Endothelial cell of umbilical vein (primary cell): ENCODE data around the gene CIBAR2. TPM values are rescaled to one million over a fixed set of nuclear protein-coding genes. Genes with fewer than 3 reads are reported as not detected.
A peak's percentile ranks its signal among the peaks of the same experiment; 100 is the strongest.

Experiments
- BruUV-seq: library from RNA; stranded (reverse); fragments of 400-500 nt; replicated peaks from 2 replicates; lab custom pipeline; 2021; lab: Mats Ljungman, UMichigan
- CTCF ChIA-PET: fragments of 300-600, 350-600 bp; sonication (Branson Sonifier 250); formaldehyde crosslinking; loops from one replicate; lab custom pipeline; 2021; ENCODE audit warnings: antibody characterized with exemption, inconsistent platforms; lab: Charles Lee
- POLR2A ChIA-PET: fragments of 300-600, 350-600 bp; sonication (Branson Sonifier 250); formaldehyde crosslinking; loops from one replicate; lab custom pipeline; 2021; ENCODE audit warnings: antibody characterized with exemption, inconsistent platforms; lab: Charles Lee
- DNase-seq: peaks from one replicate; pipeline ENCODE4 v3.0.0-alpha.2; 2011; ENCODE audit warnings: low read depth, low spot score
- FAIRE-seq: peaks from 2 replicates; lab custom pipeline; 2011; peaks lifted over from hg19 to GRCh38; lab: Jason Lieb, UNC
- H2AFZ ChIP-seq: 2 replicates; pipeline ENCODE4 v1.6.0; 2012; ENCODE audit warnings: low read depth, low read length, control low read depth, inconsistent platforms
- H3K27ac ChIP-seq: 2 replicates; pipeline ENCODE4 v1.5.1; 2011; ENCODE audit warnings: low read depth, mild to moderate bottlenecking, control low read depth, low read length, moderate library complexity; ENCODE audit not compliant: insufficient read depth
- H3K27me3 ChIP-seq, 2 experiments: 2 replicates each; pipeline versions ENCODE4 v1.6.0 to v1.6.1; 2011; ENCODE audit warnings: low read length in 2 of 2, mixed read lengths in 1 of 2; ENCODE audit not compliant: control insufficient read depth in 2 of 2, insufficient read depth in 2 of 2
- H3K36me3 ChIP-seq, 2 experiments: 2 replicates in 1 of 2; 3 replicates in 1 of 2; pipeline ENCODE4 v1.5.1; 2011; ENCODE audit warnings: low read length in 2 of 2, mild to moderate bottlenecking in 1 of 2, moderate library complexity in 1 of 2; ENCODE audit not compliant: control insufficient read depth in 2 of 2, insufficient read depth in 2 of 2; ENCODE audit errors: extremely low read depth in 1 of 2
- H3K4me1 ChIP-seq: 3 replicates; pipeline ENCODE4 v1.5.1; 2011; ENCODE audit warnings: mild to moderate bottlenecking, low read length; ENCODE audit not compliant: control insufficient read depth, insufficient read depth; ENCODE audit errors: extremely low read depth
- H3K4me2 ChIP-seq: 2 replicates; pipeline ENCODE4 v1.6.1; 2011; ENCODE audit warnings: low read length, control low read depth, mixed read lengths; ENCODE audit not compliant: insufficient read depth
- H3K4me3 ChIP-seq, 3 experiments: fragments of 200-600 bp in 1 of 3; sonication (generic), shearing (Covaris generic) in 1 of 3; replicated peaks in 1 of 3; 2 replicates each; pipeline ENCODE4 v1.5.1; 2011 to 2016; ENCODE audit warnings: control low read depth in 3 of 3, low read length in 3 of 3, mild to moderate bottlenecking in 2 of 3, inconsistent platforms in 1 of 3, low read depth in 1 of 3, moderate library complexity in 1 of 3; ENCODE audit not compliant: insufficient read depth in 1 of 3
- H3K79me2 ChIP-seq: 2 replicates; pipeline ENCODE4 v1.6.0; 2012; ENCODE audit warnings: low read length, inconsistent platforms; ENCODE audit not compliant: control insufficient read depth, insufficient read depth
- H3K9ac ChIP-seq: replicated peaks from 2 replicates; pipeline ENCODE3; 2011; ENCODE audit warnings: low read length, control low read depth; ENCODE audit not compliant: insufficient read depth; ENCODE audit errors: extremely low read depth
- H3K9me1 ChIP-seq: replicated peaks from 3 replicates; pipeline ENCODE4 v1.6.0; 2011; ENCODE audit warnings: mild to moderate bottlenecking, low read length; ENCODE audit not compliant: control insufficient read depth, insufficient read depth; ENCODE audit errors: extremely low read depth
- H3K9me3 ChIP-seq: replicated peaks from 2 replicates; pipeline ENCODE4 v1.5.1; 2012; ENCODE audit warnings: low read length, inconsistent platforms; ENCODE audit not compliant: control insufficient read depth, insufficient read depth
- H4K20me1 ChIP-seq: replicated peaks from 2 replicates; pipeline ENCODE3; 2011; ENCODE audit warnings: mild to moderate bottlenecking, low read length; ENCODE audit not compliant: control insufficient read depth, insufficient read depth; ENCODE audit errors: extremely low read depth
- CTCF ChIP-seq, 2 donors: IDR thresholded peaks; 1 replicate in 1 of 2; 2 replicates in 1 of 2; pipeline ENCODE4 v1.5.1; 2011; ENCODE audit warnings: low read length in 2 of 2, mild to moderate bottlenecking in 2 of 2, moderate library complexity in 2 of 2, control low read depth in 1 of 2, inconsistent platforms in 1 of 2, low read depth in 1 of 2; ENCODE audit not compliant: insufficient read depth in 1 of 2; ENCODE audit errors: extremely low read depth in 1 of 2
- EZH2 ChIP-seq: IDR thresholded peaks from 2 replicates; pipeline ENCODE4 v1.6.1; 2012; ENCODE audit warnings: borderline replicate concordance, low read depth, mild to moderate bottlenecking, moderate library complexity, low read length, inconsistent platforms; ENCODE audit not compliant: severe bottlenecking
- FOS ChIP-seq: IDR thresholded peaks from 2 replicates; pipeline ENCODE4 v1.6.1; 2011; ENCODE audit warnings: mild to moderate bottlenecking, low read length, moderate library complexity, borderline replicate concordance; ENCODE audit not compliant: insufficient read depth
- GATA2 ChIP-seq: IDR thresholded peaks from 2 replicates; pipeline ENCODE4 v1.7.0; 2011; ENCODE audit warnings: low read depth, mild to moderate bottlenecking, moderate library complexity, mixed read lengths, low read length; ENCODE audit not compliant: insufficient read length, insufficient read depth
- JUN ChIP-seq: IDR thresholded peaks from 2 replicates; pipeline ENCODE4 v1.6.1; 2011; ENCODE audit warnings: borderline replicate concordance, low read depth; ENCODE audit not compliant: insufficient read length, insufficient read depth
- MAX ChIP-seq: IDR thresholded peaks from 2 replicates; pipeline ENCODE4 v1.6.1; 2011; ENCODE audit not compliant: insufficient read depth, insufficient read length
- MYC ChIP-seq: IDR thresholded peaks from one replicate; pipeline ENCODE4 v1.6.1; 2011; ENCODE audit warnings: mild to moderate bottlenecking, low read depth, low read length
- POLR2A ChIP-seq: IDR thresholded peaks from 2 replicates; pipeline ENCODE4 v1.6.1; 2012; ENCODE audit warnings: low read depth, mild to moderate bottlenecking, control low read depth, low read length
- POLR2AphosphoS5 ChIP-seq: IDR thresholded peaks from 2 replicates; pipeline ENCODE4 v1.6.1; 2012; ENCODE audit warnings: low read depth, mild to moderate bottlenecking, control low read depth, low read length, moderate library complexity; ENCODE audit not compliant: insufficient read depth
- dilution Hi-C: fragments of 300-500 bp; cut with MboI; formaldehyde crosslinking; loops from one replicate; pipeline ENCODE4 v1.15.0; 2019; ENCODE audit warnings: low sequenced_read_pairs; ENCODE audit not compliant: extremely low pct_ligation_motif_present
- intact Hi-C: fragments of 100-400 bp; cut with micrococcal nuclease; formaldehyde crosslinking; loops from one replicate; pipeline ENCODE4 v1.10.0; 2022
- polyA plus RNA-seq, 4 experiments: library from polyadenylated mRNA; depleted of rRNA in 3 of 4; stranded (reverse) in 3 of 4; unstranded in 1 of 4; fragments of >200 nt; gene quantifications; 2 replicates each; pipeline versions ENCODE4 v1.2.1 to v1.2.3, GENCODE V29; 2011 to 2012; ENCODE audit warnings: missing spikeins in 1 of 4
- total RNA-seq: library from RNA; stranded (reverse); gene quantifications from 2 replicates; pipeline ENCODE4 v1.2.3, GENCODE V29; 2021

CIBAR2 gene
- total and polyA plus RNA-seq, 2 donors (not counting 3 experiments of a cell fraction or from before 2014, with no cell fraction given): 0.07 TPM; not detected in 1

- TF ChIP-seq JUN: no peak
- TF ChIP-seq GATA2: no peak
- TF ChIP-seq EZH2: no peak
- no peaks in the 10 kb centered on the region for H3K9me3 ChIP-seq
- H3K4me2 ChIP-seq: peak overlapping the region; percentile 41
- H2AFZ ChIP-seq: peak overlapping the region; percentile 83
- CTCF ChIA-PET: interaction anchor here (1.7 to 2.4 kb wide), 3 partner anchors 10 to 35 kb away, joined by 7 to 9 read pairs (median 8); no protein-coding TSS in a partner anchor
- H3K4me1 ChIP-seq: peaks cover 29% of the 10 kb centered on the region
- H4K20me1 ChIP-seq: no peaks in the 10 kb centered on the region
- no TSS peak for BruUV-seq
- DNase-seq: no peak
- H3K9me1 ChIP-seq: no peaks in the 10 kb centered on the region
- no peaks in the 10 kb centered on the region for H3K36me3 ChIP-seq
- dilution Hi-C loops: no loop called here
- no peaks in the 10 kb centered on the region for H3K79me2 ChIP-seq
- FAIRE-seq: no peak
- POLR2A ChIA-PET: no interaction called here
- H3K27ac ChIP-seq: no peak overlapping the region
- H3K27me3 ChIP-seq: no peaks in the 10 kb centered on the region
- H3K9ac ChIP-seq: no peak overlapping the region
- intact Hi-C loops: no loop called here
- H3K4me3 ChIP-seq: no peak overlapping the region
These were observed 24.5 kb upstream of the CIBAR2 start for GRCh38 chr16:85136702-85137322.

- no TSS peak for BruUV-seq
- FAIRE-seq: no peak
- Histone ChIP-seq H3K9ac (no peak overlapping the region), H3K4me3 (no peak overlapping the region), H4K20me1 (no peaks in the 10 kb centered on the region), H3K9me1 (no peaks in the 10 kb centered on the region), H3K4me1 (peaks cover 29% of the 10 kb centered on the region), H3K79me2 (no peaks in the 10 kb centered on the region), H2AFZ (no peak overlapping the region), H3K36me3 (no peaks in the 10 kb centered on the region), H3K9me3 (no peaks in the 10 kb centered on the region), H3K27ac (no peak overlapping the region), H3K4me2 (no peak overlapping the region), H3K27me3 (no peaks in the 10 kb centered on the region)
- ChIA-PET POLR2A (no interaction called here), CTCF (interaction anchor here (1.4 to 2.4 kb wide), 4 partner anchors 10 to 38 kb away, joined by 3 to 9 read pairs (median 7); no protein-coding TSS in a partner anchor)
- intact Hi-C loops: no loop called here
- no peak for DNase-seq
- dilution Hi-C loops: no loop called here
- no peak for TF ChIP-seq FOS
- TF ChIP-seq EZH2: no peak
- no peak for TF ChIP-seq POLR2AphosphoS5
- TF ChIP-seq CTCF (IDR thresholded peaks at IDR 0.05; ENCODE audit: extremely low read depth in 1 of 2, insufficient read depth in 1 of 2, low read depth in 1 of 2, low read length in 2 of 2): no peak
- TF ChIP-seq JUN: no peak
- TF ChIP-seq MAX: no peak
- no peak for TF ChIP-seq GATA2
- TF ChIP-seq MYC: no peak
- no peak for TF ChIP-seq POLR2A
These were observed 24.0 kb upstream of the CIBAR2 start for GRCh38 chr16:85136213-85136701.
